Measurements from ENCODE around the gene EML6.

The EML6 gene

GRCh38 chr2:54757500-54757899 lies 34.0 kb downstream of the EML6 start:
- DNase-seq (ENCODE audit: low read depth): no peak

- no peak for DNase-seq (ENCODE audit: low read depth)
These were observed 35.5 kb downstream of the EML6 start for GRCh38 chr2:54758951-54759350.

GRCh38 chr2:54760310-54760709 lies 36.8 kb downstream of the EML6 start:
- no peak for DNase-seq (ENCODE audit: low read depth)

GRCh38 chr2:54763636-54764291 lies 40.3 kb downstream of the EML6 start:
- no peak for DNase-seq (ENCODE audit: low read depth)

GRCh38 chr2:54767921-54768320 lies 44.5 kb downstream of the EML6 start:
- no peak for DNase-seq (ENCODE audit: low read depth)

GRCh38 chr2:54768772-54769428 lies 45.4 kb downstream of the EML6 start:
- no peak for DNase-seq (ENCODE audit: low read depth)

- DNase-seq (ENCODE audit: low read depth): no peak
These were observed 46.7 kb downstream of the EML6 start for GRCh38 chr2:54770211-54770610.

- no peak for DNase-seq (ENCODE audit: low read depth)
These were observed 47.2 kb downstream of the EML6 start for GRCh38 chr2:54770676-54771075.

GRCh38 chr2:54771166-54771885 lies 47.9 kb downstream of the EML6 start:
- no peak for DNase-seq (ENCODE audit: low read depth)

GRCh38 chr2:54772110-54772509 lies 48.6 kb downstream of the EML6 start:
- DNase-seq (ENCODE audit: low read depth): no peak

- no peak for DNase-seq (ENCODE audit: low read depth)
These were observed 49.1 kb downstream of the EML6 start for GRCh38 chr2:54772531-54772930.

GRCh38 chr2:54773233-54773632 lies 49.8 kb downstream of the EML6 start:
- no peak for DNase-seq (ENCODE audit: low read depth)

GRCh38 chr2:54773838-54774237 lies 50.4 kb downstream of the EML6 start:
- no peak for DNase-seq (ENCODE audit: low read depth)

- DNase-seq (ENCODE audit: low read depth): no peak
These were observed 52.2 kb downstream of the EML6 start for GRCh38 chr2:54775710-54776109.

- no peak for DNase-seq (ENCODE audit: low read depth)
These were observed 53.0 kb downstream of the EML6 start for GRCh38 chr2:54776494-54776893.

- DNase-seq (ENCODE audit: low read depth): no peak
These were observed 59.9 kb downstream of the EML6 start for GRCh38 chr2:54783349-54783748.

- no peak for DNase-seq (ENCODE audit: low read depth)
These were observed 63.8 kb downstream of the EML6 start for GRCh38 chr2:54787270-54787669.

GRCh38 chr2:54787755-54788366 lies 64.4 kb downstream of the EML6 start:
- DNase-seq (ENCODE audit: low read depth): no peak

GRCh38 chr2:54789878-54790277 lies 66.4 kb downstream of the EML6 start:
- DNase-seq (ENCODE audit: low read depth): no peak

GRCh38 chr2:54791831-54792230 lies 68.4 kb downstream of the EML6 start:
- DNase-seq (ENCODE audit: low read depth): no peak

GRCh38 chr2:54797307-54797706 lies 73.8 kb downstream of the EML6 start:
- DNase-seq (ENCODE audit: low read depth): no peak

- DNase-seq (ENCODE audit: low read depth): no peak
These were observed 77.9 kb downstream of the EML6 start for GRCh38 chr2:54801352-54801751.
